Measurements from ENCODE around the gene PPT2.
A peak's percentile ranks its signal among the peaks of the same experiment; 100 is the strongest.

The PPT2 gene, protein sequence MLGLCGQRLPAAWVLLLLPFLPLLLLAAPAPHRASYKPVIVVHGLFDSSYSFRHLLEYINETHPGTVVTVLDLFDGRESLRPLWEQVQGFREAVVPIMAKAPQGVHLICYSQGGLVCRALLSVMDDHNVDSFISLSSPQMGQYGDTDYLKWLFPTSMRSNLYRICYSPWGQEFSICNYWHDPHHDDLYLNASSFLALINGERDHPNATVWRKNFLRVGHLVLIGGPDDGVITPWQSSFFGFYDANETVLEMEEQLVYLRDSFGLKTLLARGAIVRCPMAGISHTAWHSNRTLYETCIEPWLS

DNA sequence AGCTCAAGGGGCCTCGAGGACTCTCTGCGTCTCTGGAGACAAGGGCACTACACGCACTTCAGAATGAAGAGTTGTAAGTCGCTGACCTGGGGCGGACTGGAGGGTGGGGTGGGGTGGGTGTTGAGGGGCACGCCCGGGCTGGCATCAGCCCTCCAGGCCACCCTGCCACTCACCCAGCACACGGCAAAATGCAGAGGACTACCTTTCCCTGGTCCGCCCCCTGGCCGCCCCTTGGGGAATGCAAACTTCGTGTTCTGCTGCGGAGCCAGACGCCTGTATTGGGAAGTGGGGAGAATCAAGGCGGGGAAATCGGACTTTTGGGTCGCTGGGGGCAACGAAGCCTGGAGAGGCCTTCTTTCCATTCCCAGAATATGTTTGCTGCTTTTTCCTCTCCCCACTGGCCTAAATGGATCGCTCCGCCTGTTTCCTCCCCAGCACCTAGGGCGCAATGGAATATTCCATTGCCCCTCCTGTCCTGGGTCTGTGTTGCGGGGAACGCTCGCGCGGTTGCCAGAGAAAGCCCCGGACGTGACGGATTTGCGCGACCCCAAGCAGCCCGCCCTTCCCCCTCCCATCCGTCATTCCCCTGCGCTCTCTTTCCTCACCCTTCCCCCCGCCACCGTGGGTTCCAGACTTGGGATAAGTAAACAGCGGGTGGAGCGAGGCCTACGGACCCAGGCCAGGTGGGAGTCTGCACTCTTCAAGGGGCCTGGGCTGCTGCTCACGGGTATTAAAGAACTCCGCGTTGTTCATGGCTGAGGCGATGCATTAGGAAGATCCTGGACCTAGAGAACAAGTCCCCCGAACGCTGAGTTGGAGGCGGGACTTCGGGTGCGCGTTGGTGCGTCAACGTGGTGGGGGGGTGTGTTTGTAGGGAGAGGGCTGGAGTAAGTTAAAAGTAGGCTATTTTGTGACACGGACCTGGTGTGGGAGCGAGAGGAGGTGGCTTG lies at the start of gene PPT2:
Gene PPT2 (plus strand): TSS at position 578 of the 950 bp plus-strand sequence. CDS start 454 bp downstream, outside the sequence.
- DNase-seq, result peak; percentile 83

DNA sequence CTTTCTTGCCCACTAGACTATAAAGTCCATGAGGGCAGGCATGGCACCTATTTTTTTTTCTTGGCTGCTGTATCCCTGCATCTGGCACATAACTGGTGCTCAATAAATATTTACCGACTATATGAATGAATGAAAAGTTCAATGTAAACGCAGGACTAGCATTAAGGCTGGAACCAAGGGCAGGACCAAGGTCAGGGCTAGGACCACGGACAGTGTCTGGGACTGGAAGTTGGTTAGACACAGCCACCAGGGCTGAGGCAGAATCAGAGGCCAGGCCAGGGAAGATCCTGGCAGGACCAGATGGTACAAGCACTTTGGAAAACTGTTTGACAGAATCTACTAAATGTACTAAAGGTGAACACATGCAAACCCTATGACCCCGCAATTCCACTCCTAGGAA lies 48.5 kb upstream of the PPT2 start:
- no peak for DNase-seq

DNA sequence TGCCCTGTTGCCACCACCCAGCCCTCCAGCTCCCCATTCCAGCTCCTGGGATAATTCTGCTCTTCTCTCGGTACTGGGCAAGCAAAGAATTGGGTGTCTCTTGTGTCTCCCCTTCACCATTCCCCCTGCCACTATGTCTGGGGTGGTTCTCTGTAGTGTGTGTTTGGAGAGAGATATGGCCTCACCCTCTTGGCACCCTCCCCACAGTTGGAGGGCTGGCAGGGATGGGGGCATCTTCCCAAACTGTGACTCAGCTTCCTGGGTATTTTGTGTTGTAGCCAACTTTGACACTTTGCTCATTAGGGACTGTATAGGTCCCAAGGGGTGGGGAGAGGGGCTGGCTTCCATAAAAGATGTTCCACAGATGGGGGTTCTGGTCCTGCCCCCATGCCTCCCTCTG lies 46.5 kb upstream of the PPT2 start:
- no peak for DNase-seq

DNA sequence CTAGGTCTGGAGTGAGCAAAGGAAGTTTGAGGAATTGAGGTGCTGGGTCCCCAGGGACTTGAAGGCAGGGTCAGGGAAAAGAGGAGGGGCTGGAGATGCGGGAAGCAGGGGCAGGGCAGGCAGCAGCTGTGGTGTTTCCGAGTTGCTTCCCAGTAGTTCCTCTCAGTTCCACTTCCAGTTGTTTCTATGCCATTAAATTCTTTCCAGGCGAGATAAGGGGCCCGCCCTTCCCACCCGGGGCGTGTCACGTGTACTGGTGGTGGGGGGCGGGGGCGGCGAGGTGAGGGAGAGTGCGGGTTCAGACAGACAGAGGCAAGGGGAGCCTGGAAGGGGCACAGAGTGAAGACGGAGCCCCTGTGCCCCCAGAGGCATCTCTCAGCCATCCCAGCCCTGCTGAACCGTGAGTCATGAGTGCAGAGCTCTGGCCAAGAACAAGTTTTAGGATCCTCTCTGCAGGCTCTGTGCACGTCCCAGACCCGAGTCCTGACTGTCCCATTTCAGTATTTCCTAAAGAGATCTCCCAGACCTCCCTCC lies 45.8 kb upstream of the PPT2 start:
- no peak for DNase-seq

DNA sequence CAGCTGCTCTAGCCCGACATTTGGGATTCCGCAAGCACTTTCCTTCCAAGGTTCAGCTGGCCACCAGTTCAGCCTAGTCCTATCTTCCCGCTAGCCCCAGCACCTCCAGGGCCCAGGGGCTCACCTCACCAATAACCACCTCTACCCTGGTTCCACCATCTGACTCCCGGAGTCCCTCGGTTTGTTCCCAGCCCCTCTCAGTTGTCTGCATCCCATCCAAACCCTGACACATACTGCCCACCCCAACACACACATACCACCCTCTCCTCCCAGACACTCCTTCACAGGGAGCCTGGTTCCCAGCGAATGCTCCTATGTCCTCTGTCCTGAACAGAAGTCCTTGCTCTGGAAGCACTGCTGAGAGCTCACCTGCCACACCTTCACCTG lies 45.2 kb upstream of the PPT2 start:
- DNase-seq, result no peak

DNA sequence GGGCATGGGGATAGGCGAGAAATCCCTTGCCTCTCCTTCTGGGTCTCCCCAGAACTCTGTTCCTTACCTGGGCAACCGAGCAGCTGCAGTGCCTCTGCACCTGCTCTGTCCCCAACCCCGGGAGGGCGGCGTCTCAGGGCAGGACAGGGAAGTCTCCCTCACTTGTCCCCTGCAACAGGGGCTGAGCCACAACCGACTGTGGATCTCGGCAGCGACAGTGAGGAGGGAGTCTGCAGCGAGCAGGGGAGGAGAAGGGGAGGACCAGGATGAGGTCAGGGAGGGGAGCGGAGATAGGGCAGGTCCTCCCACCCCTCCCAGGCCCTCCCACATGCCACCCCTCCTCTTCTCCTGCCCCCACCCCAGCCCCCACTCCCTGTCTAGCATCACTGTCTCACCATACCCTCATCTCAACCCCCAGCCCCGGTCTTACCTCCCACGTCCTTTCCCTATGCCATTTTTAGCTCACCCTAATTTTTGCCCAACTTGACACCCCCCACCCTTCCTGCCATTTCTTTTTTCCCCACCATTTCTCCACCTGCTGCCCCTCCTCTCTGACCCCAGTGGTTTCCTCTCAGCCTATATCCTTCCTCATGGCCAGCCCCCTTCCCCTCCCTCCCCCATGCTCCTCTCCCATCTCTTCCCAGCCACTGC lies 44.7 kb upstream of the PPT2 start, which contains the start of gene TNXB:
Gene TNXB (minus strand): TSS at position 225 of the 651 bp plus-strand sequence. CDS start 11,140 bp downstream, outside the sequence.
- DNase-seq, result no peak

DNA sequence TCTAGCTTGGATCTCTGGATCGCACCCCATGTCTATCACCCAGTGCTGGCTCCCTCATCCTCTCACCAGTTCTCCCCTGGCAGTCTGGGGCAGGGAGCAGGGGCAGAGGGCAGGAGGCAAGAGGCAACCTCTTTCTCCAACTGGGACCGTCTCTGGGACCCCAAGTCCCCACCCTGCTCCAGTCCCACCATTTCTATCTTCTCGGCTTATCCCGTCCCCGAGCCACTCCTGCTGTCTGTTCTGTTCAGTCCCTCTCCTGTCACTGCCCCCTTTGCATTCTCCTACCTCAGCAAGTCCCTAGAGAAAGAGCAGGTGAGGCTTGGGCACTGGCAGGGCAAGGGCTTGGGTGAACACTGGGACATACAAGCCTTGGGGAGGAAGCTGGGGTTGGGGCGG lies 44.2 kb upstream of the PPT2 start:
- DNase-seq, result no peak

DNA sequence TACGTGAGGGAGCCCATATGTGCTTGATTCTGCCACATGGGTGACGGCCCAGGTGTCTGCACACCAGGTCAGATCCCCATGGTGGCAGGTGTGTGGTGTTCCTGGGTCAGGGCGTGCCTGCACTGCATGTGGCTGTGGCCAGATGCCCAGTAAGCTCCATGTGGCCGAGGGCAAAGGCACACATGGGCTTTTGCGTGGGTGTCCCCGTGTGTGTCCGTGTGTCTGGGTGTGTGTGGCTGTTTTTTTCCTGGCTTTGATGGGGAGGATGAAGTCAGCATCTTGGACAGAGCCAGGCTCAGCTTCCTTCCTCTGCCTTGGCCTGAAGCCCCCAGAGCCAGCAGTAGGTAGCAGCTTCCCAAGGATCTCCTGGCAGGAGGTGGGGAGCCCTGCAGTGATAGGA lies 43.3 kb upstream of the PPT2 start:
- DNase-seq, result no peak

DNA sequence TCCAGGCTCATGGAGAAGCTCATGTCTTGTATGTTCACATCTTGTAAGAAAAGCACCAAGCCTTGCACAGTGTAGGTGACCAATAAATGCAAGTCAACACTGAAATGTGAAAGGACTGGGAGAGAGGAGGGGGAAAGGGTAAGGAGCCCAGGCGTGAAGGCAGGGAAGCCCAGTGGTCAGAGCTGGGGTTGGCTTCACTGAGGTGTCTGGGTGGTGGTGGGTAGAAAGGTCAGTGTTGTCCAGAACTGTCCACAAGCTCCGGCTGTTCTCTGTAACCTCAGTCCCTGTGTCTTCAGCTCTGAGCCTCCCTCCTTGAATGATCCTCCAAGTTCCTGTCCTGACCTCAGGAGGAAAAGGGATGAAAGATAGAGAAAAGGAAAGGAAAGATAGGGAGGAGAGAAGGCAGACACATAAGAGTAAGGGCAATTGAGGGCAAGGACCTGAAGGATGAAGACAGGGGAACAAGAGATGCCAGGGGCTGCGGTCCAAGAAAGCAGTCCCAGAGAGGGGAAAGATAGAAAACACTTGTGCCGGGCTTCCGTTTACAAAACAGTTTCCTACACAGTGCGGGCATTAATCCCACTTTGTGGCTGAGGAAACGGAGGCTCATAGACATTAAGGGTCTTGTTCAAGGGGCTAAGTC lies 42.4 kb upstream of the PPT2 start:
- no peak for DNase-seq

DNA sequence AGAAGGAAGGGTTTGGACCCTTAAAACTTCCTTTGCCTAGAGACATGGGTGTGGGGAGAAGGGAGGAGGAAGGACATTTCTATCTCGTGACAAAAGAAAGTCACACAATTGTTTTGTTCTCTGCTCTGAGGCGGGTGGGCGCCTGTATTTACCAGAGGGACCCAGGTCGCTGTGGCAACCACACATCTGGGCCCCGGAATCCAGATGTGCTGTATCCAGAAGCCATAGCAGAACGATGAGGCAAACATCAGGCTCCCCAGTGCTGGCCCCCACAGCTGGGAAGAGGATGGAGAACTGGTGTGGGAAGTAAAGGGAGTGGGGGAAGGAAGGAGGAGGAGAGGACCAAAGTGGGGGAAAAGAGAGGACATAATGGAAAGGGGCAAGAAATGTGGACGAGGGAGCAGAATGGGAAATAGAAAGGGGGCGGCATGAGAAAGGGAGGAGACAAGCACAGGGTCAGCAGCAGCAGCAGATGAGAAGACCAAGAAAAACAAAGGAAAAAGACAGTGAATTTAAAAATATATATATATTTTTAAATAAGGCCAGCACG lies 41.4 kb upstream of the PPT2 start:
- no peak for DNase-seq

DNA sequence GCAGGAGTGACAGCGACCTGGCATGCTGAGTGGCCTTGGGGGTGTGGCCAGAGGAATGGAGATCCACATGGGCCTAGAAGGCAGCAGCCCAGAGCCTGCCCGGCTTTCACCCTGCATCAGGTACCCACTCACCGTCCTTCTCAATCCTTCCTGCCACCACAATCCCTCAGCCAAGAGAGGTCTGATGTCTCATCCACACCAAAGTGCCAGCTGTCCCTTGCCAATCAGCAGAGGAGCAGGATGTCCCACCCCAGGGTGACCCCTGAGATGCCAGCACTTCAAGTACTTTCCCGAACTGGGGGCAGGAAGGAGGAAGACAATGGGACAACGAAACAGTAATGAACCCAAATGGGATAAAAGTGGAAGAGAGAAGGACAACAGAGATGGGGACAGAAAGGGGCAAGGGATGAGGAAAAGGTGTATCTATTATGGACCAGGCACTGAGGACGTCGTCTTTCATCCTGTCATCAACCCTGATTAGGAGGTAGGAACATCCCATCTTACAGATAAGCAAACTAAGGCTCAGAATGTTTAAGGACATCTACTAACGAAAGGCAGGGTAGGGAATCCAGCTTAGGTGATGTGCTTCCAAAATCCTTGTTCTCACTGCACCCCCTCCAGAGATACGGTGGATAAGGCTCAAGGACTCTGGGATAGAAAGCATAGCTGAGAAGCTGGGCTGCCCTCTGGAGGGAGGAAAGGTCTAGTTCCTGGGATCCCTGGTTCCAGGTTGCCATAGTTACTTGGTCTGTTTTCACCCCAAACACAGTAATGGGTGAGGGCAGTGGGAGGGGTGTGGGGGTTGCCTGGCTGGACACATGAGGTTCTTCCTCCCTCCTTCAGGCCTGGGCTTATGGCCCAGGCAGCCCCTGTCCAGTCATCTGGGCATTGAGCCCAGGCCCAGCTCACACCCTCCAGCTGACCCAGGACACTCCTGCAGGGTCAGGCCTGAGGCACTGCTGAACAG lies 40.3 kb upstream of the PPT2 start:
- DNase-seq, result peak; percentile 20

DNA sequence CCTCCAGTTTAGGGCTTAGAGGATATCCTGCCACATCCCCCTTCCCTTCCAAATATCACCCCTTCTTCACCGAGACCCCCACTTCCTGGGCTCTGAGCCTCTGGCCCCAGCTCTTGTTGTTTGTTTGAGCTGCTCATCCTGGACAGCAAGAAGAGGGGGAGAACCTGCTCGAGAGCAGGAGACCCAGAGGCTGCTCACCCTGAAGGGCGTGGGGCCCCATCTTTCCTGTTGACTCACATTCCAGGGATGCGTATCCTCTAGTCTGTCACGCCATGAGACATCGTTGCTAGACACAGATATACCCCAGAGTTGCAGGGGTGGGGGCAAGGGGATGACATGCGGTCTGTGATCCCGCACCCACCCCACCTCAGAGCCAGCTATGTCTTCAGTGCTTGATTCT lies 39.1 kb upstream of the PPT2 start:
- no peak for DNase-seq

DNA sequence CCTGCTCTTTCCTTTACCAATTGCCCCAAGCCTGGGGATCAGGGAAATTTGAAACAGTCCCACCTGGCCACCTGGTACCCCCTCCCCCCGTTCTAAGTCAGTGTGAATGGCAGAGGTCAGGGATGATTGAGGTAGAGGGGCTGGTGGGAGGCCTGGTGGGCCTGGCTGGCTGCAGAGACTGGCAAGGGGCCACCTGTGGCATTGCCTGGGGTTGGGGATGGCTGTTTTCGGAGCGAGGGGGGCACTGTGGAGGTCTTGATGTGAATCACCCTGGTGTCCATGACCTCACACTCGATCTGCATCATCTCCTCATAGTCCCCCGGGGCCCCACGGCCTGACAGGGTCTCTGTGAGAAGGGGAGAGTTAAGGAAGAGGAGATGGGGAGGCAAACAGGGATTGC lies 38.3 kb upstream of the PPT2 start:
- no peak for DNase-seq

DNA sequence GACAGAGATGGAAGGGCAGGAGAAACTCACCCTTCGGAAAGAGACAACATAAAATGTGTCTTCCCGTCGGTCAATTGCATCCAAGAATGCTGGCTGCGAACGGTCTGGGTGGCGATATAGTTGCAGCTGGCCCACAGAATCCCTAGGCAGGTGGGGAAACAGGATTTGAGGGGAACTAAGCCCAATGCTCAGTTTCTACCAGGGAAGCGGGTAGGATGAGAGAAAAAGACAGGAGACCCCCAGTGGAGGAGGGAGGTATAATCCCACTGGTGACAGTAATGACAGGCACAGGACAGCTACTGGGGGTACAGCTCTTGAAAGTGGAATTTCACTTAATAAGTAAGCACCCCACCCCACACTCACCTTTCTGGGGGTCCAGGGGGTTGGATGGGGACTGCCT lies 37.3 kb upstream of the PPT2 start:
- no peak for DNase-seq

DNA sequence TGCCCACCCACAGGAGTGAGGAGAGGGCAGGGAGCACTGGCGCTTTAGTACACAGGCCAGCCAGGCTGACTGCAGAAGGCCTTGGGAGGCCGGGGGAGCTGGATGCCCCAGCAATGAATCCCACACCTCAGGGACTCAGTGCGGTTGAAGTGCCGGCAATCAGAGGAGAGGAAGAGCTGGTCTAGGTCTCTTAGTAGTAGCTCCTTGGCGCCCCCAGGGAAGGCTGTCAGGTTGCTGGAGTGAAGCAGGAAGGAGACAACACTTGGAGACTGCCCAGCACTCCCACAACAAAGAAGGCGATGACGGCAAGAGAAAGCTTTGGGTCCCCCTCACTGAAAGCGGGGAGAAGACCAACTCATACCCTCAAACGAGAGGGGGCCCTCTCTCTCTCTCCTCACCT lies 36.5 kb upstream of the PPT2 start:
- DNase-seq, result no peak

DNA sequence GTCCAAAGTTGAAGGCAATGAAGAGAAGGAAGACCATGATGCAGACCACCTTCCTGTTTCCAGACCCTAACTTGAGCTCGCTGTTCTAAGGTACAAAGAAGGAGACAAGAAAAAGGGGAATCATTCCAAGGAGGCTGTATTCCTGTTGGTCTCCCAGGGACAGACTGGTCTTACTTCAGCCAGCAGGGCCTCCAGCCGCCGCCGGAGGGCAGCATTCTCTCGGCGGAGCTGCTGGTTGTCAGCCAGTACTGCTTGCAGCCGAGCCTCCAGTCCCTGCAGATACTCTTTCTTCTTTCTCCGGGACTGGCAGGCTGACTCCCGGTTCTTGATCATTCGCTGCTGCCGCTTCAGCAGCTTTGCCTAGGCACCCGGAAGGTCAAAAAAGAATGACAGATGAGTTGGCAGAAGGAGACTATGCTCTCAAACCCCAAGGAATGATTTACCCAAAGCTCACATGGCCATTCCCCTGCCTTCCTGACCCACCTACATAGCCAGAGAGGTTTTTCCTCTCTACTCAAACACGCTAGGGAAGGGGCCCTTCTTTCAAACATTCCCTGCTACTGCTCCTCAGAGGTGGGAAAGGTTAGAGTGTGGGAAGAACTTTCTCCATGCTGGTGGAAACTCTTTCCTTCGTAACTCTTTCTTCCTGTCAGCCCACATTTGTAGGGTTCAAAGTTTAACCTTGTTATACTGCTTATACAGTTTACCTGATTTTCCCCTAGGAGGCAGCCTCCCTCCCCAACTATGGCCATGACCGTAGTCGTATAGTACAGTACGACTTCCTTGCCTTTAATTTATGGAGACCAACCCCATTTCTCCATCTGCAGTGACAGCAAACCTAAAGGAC lies 34.9 kb upstream of the PPT2 start:
- DNase-seq, result peak; percentile 49

DNA sequence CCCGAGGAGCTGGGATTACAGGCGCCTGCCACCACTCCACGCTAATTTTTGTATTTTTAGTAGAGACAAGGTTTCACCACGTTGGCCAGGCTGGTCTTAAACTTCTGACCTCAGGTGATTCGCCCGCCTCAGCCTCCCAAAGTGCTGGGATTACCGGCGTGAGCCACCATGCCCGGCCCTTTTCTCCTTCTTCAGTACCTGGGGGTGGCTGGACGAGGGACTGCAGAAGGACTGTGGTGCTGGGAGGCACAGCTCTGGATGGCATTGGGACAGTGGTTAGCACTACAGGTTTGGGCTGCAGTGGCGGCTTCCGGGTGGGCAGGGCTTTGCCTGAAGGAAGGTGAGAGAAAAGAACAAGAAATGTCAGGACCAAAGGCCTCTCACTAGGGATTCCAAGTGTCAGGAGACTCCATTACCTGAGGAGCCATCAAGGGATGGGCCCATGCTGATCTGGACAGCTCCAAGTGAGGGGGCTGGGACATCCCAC lies 33.3 kb upstream of the PPT2 start:
- DNase-seq, result no peak

DNA sequence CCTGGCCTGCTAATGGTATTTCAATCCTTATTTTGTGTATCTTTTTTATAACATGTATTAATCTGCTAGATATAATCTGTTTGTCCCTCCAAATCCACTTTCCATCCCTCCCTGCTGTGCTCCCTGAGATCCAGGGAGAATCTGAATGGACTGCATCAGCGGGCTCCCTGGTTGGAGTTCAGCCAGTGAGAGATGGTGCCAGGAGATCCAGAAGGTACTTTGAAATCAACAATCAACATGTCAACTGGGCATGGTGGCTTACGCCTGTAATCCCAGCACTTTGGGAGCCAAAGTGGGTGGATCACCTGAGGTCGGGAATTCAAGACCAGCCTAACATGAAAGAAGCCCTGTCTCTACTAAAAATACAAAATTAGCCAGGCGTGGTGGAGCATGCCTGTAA lies 30.3 kb upstream of the PPT2 start:
- DNase-seq, result no peak

DNA sequence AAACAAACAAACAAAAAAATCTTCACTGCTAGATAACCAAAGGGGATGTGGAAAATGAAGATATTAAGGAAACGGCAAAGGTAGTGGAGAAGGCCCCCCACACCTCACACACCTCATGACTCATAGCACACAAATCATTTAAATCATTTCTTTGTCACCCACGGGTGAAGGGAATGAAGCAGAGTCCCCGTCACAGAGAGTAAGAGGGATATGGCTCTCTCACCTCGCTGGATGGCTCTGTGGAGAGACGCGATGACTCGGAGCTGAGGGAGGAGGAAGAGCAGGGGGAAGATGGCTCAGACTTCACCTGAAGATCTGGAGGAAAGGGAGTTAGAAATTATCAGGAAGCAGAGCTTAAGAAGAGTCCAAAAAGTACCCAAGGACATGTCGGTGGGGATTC lies 27.1 kb upstream of the PPT2 start:
- no peak for DNase-seq

DNA sequence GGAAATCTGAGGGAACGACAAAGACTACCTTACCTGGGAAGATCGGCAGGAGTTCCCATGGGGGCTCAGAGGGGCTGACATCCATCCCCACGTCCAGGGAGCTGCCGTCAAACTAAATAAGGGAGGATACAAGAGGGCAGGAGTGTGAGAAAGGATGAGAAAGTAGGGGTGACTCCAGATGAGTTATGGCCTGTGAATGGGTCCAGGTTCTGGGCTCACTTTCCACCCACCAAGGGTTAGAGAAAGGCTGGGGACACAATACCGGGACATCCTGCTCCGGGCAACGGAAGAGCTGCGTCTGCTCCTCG lies 26.6 kb upstream of the PPT2 start:
- no peak for DNase-seq
